Heart left ventricle (tissue), 16 donors: ENCODE results near the gene TMEM156. TPM values are rescaled to one million over a fixed set of nuclear protein-coding genes. Genes with fewer than 3 reads are reported as not detected.

Experiments
- ATAC-seq, 4 donors: fragments of 200-7000 bp; cut with Tn5 transposase; one replicate each; pipeline ENCODE4 v1.9.1; 2020 to 2022; ENCODE audit warnings: moderate library complexity in 4 of 4, mild to moderate bottlenecking in 3 of 4, moderate number of reproducible peaks in 1 of 4
- DNase-seq, 5 donors: peaks; one replicate each; pipeline ENCODE4 v3.0.0-alpha.2; 2020
- H3K27ac ChIP-seq, 12 donors: fragments of 200-600 bp; sonication (generic) in 4 of 12; one replicate each; pipeline versions ENCODE4 v1.5.0 to v1.8.0; 2016 to 2022; ENCODE audit warnings: mild to moderate bottlenecking in 2 of 12
- H3K27me3 ChIP-seq, 9 donors: fragments of 200-600 bp; sonication (generic) in 2 of 9; one replicate each; pipeline versions ENCODE4 v1.5.1 to v1.8.0; 2016 to 2022; ENCODE audit warnings: mild to moderate bottlenecking in 3 of 9
- H3K36me3 ChIP-seq, 9 donors: fragments of 200-600 bp; sonication (generic) in 2 of 9; one replicate each; pipeline versions ENCODE4 v1.5.0 to v1.8.0; 2018 to 2022; ENCODE audit warnings: mild to moderate bottlenecking in 2 of 9
- H3K4me1 ChIP-seq, 12 donors: fragments of 200-600 bp; sonication (generic) in 4 of 12; one replicate each; pipeline versions ENCODE4 v1.5.0 to v1.8.0; 2016 to 2022; ENCODE audit warnings: mild to moderate bottlenecking in 3 of 12
- H3K4me3 ChIP-seq, 12 donors: fragments of 200-600 bp; sonication (generic) in 4 of 12; one replicate each; pipeline versions ENCODE4 v1.5.0 to v1.8.0; 2017 to 2022; ENCODE audit warnings: mild to moderate bottlenecking in 9 of 12, moderate library complexity in 4 of 12
- H3K9me3 ChIP-seq, 12 donors: fragments of 200-600 bp; sonication (generic) in 4 of 12; one replicate each; pipeline versions ENCODE4 v1.5.0 to v1.8.0; 2016 to 2022; ENCODE audit warnings: mild to moderate bottlenecking in 1 of 12
- POLR2A ChIP-seq, 2 donors: fragments of 450-650 bp; IDR thresholded peaks; one replicate each; pipeline ENCODE4 v1.6.1; 2017; ENCODE audit warnings: antibody characterized with exemption in 2 of 2, mild to moderate bottlenecking in 2 of 2, moderate library complexity in 2 of 2
- WGBS, 4 donors: extraction: QIAGEN DNeasy Blood & Tissue Kit in 2 of 4; methylation state at CpG; one replicate each; pipeline versions ENCODE4 v1.1.5 to v1.1.7; 2013 to 2018; 5-methylcytosine and 5-hydroxymethylcytosine counted together
- intact Hi-C, 10 donors: fragments of 100-400 bp; cut with DNase I; formaldehyde crosslinking; loops; one replicate each; pipeline versions ENCODE4 v1.11.1 to v1.14.2; 2022
- polyA plus RNA-seq, 2 donors: library from polyadenylated mRNA; stranded (reverse); fragments of 200-250 nt; gene quantifications; one replicate each; pipeline ENCODE4 v1.2.3, GENCODE V29; 2013
- total RNA-seq, 9 donors: library from RNA; depleted of rRNA in 2 of 9; stranded (reverse); fragments of >200 nt in 2 of 9; fragmentation: NEBNext Ultra II Directional in 3 of 9; extraction: Animal tissue kit (Norgen Biotek cat#: 25700) in 3 of 9; gene quantifications; one replicate each; pipeline versions ENCODE4 v1.1.0 to v1.2.4, GENCODE V29; 2016 to 2023
- TF ChIP-seq, protein P1 (sequence below), 12 donors: fragments of 200-600 bp; sonication (generic) in 4 of 12; IDR thresholded peaks; one replicate each; pipeline versions ENCODE4 v1.5.0 to v1.8.0; 2018 to 2022; ENCODE audit warnings: antibody characterized with exemption in 12 of 12, mild to moderate bottlenecking in 5 of 12
- donor health status: ischemic (EF 13 %, LVEDD 7.1; RV severe dilation, severe dysfunction).
- donor health status: healthy with polysubstance abuse.
- donor health status: DM: no; HTN: yes; CAD: no.
- donor health status: DM: no; HTN: no; CAD: no.
- donor health status: ischemic (EF 25% LVEDD 6.9; RV normal size, moderate dysfunction).
- donor health status: ischemic (EF 25% LVEDD 5.7; RV mildly dilated, moderate dysfunction).
- donor health status: healthy.
- donor health status: DM: yes; HTN: yes; CAD: no.
- donor health status: ischemic (EF 35%, LVEDD 5.7; RV mildly dilated, moderate dysfunction).
- donor health status: nonischemic (EF 11% LVEDD 7.7; RV severe dilation, severe dysfunction).
- donor health status: DM: yes; HTN: yes; CAD: no.
- donor health status: PGD.
- donor health status: ischemic (EF 29% LVEDD 5.4; RV normal size, mild dysfunction).
- donor health status: nonischemic (EF 23%, LVEDD 6.1; RV moderate dilation, normal function).

Gene TMEM156
- total and polyA plus RNA-seq, 11 donors, result 0.06 to 2.3 (median 0.14) TPM; not detected in 8

- intact Hi-C loops, result loop anchor here in 4 of 10 donors (5.0 to 10.0 kb wide), 2 partner anchors 100 to 138 kb away; partner anchors contain the start of gene WDR19 (in 2 of the 4)
- Histone ChIP-seq H3K27me3 (no peaks in the 10 kb centered on the region), H3K36me3 (no peaks in the 10 kb centered on the region), H3K4me3 (peak overlapping the region; percentile 49 to 94 (median 77)), H3K27ac (peak overlapping the region; percentile 81 to 97 (median 93)), H3K9me3 (no peaks in the 10 kb centered on the region), H3K4me1 (peaks cover 0 to 56% (median 20%) of the 10 kb centered on the region in 12 donors)
- DNase-seq (peak; percentile 94 to 96 (median 95)), ATAC-seq (peak; percentile 89 to 95 (median 93))
- WGBS, 4 donors, result 0 to 1% (median 0%) methylated on average over 8 to 53 of the region's 54 CpGs
- peak in 1 of 2 donors; percentile 21 for TF ChIP-seq POLR2A (IDR thresholded peaks at IDR 0.05)
- TF ChIP-seq, protein P1, sequence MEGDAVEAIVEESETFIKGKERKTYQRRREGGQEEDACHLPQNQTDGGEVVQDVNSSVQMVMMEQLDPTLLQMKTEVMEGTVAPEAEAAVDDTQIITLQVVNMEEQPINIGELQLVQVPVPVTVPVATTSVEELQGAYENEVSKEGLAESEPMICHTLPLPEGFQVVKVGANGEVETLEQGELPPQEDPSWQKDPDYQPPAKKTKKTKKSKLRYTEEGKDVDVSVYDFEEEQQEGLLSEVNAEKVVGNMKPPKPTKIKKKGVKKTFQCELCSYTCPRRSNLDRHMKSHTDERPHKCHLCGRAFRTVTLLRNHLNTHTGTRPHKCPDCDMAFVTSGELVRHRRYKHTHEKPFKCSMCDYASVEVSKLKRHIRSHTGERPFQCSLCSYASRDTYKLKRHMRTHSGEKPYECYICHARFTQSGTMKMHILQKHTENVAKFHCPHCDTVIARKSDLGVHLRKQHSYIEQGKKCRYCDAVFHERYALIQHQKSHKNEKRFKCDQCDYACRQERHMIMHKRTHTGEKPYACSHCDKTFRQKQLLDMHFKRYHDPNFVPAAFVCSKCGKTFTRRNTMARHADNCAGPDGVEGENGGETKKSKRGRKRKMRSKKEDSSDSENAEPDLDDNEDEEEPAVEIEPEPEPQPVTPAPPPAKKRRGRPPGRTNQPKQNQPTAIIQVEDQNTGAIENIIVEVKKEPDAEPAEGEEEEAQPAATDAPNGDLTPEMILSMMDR (IDR thresholded peaks at IDR 0.05), result no peak
These were observed 12.3 kb upstream of the TMEM156 start for GRCh38 chr4:39044364-39044955.

DNA sequence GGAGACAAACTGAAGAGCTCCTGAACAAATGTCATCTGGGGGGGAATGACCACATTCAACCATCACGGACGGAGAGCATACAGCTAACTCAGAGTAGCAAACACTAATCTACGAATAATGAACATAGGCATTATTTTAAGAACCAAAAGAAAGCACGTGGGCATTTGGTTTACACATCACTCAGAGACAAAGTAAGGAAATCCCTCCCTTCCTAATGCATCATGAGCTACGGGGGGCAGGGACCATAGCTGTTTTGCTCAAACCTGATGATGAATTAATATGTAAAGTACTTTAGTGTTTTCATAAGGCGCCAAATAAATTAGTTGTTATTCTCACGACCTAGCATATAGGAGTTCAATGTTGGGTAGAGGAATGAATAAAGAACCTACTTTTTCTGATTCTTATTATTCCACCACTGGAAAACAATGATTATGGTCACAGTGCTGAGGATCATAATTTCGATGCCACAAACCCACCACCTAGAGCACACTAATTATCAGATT is 11.7 kb upstream of the TMEM156 start:
- Histone ChIP-seq H3K9me3 (no peaks in the 10 kb centered on the region), H3K4me1 (peaks cover 0 to 52% (median 20%) of the 10 kb centered on the region in 12 donors), H3K36me3 (no peaks in the 10 kb centered on the region), H3K4me3 (peak overlapping the region; percentile 49 to 94 (median 77)), H3K27ac (peak overlapping the region; percentile 81 to 97 (median 93)), H3K27me3 (no peaks in the 10 kb centered on the region)
- 8 to 15% (median 12%) methylated on average over 8 of the region's 8 CpGs for WGBS, 4 donors
- ATAC-seq (peak; percentile 2 to 66 (median 40)), DNase-seq (peak in 2 of 5 donors; percentile 30 to 31)
- no peak for TF ChIP-seq POLR2A (IDR thresholded peaks at IDR 0.05)
- TF ChIP-seq, protein P1 (IDR thresholded peaks at IDR 0.05), result no peak
- intact Hi-C loops, result loop anchor here in 4 of 10 donors (5.0 to 10.0 kb wide), 2 partner anchors 99 to 138 kb away; partner anchors contain the start of gene WDR19 (in 2 of the 4)

DNA sequence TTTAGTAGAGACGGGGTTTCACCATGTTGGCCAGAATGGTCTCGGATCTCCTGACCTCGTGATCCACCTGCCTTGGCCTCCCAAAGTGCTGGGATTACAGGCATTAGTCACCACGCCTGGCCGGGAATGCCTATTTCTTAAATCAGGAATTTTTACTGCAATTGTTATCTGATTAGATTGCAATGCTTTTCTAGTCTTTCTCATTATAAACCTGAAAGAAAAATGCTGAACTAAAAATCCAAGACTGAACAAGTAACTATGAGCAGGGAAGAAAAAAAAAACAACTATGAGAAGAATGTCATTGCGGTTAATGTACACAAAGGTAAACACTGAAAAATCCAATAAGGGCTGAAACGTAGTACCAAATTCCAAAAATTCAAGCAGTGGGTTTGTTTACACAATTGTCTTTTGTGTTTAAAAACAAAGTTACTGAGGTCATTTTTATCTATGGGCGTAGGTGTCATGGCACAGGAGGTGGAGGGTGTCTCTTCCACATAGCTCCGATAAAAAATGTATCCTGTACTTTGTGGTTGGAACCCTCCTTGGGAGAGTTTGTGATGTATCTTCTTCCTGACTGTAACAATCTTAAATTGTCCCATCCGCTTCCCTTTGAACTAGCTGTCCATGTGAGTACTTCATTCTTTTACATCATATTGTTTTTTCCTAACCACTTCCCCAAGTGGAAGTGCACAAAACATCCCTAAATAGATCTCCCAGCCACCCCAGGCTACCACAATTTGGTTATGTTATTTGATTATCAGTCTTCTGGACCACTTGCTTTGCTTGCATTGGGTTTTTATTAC is 11.1 kb upstream of the TMEM156 start:
- 62 to 73% (median 66%) methylated on average over 10 of the region's 10 CpGs for WGBS, 4 donors
- Histone ChIP-seq H3K36me3 (no peaks in the 10 kb centered on the region), H3K27ac (peak overlapping the region; percentile 81 to 97 (median 93)), H3K27me3 (no peaks in the 10 kb centered on the region), H3K4me3 (peak overlapping the region in 9 of 12 donors; percentile 65 to 94 (median 78)), H3K9me3 (no peaks in the 10 kb centered on the region), H3K4me1 (peaks cover 0 to 46% (median 18%) of the 10 kb centered on the region in 12 donors)
- ATAC-seq (peak; percentile 2 to 77 (median 12)), DNase-seq (no peak)
- TF ChIP-seq POLR2A (IDR thresholded peaks at IDR 0.05), result no peak
- TF ChIP-seq, protein P1 (IDR thresholded peaks at IDR 0.05), result no peak
- intact Hi-C loops, result loop anchor here in 4 of 10 donors (5.0 to 10.0 kb wide), 2 partner anchors 98 to 139 kb away; partner anchors contain the start of gene WDR19 (in 2 of the 4)
